ENCODE data around the gene PPP4C. TPM values are rescaled to one million over a fixed set of nuclear protein-coding genes. Genes with fewer than 3 reads are reported as not detected.
"Not testable (repeated sequence)": the region's sequence is repeated elsewhere in the genome, so short reads cannot be mapped to it uniquely, and the experiment has no call there.

The PPP4C gene
- total RNA-seq, 1 donor from 2014 or later: 133 TPM

DNA sequence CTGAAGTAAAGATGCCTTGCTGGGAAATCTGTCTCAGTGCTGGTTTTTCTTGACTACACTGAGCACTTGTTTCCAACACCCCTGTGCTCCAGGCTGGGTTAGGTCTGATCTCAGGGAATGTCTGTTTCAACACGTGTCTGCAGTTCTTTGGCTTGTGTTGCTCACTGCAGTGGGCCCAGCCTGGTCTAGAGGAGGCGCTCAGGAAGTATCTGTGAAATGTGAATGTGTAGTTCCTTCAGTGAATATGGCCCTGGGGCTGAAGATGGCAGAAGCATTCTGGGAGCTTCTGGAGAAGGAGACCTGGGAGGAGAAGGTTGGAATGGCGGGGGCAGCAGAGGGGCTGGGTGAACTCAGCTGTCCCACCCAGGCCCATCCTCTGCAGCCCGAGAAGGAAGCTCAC, 28.3 kb downstream of the PPP4C start:
- H3K36me3 Mint-ChIP-seq (ENCODE audit: low read depth): peaks cover 16% of the 10 kb centered on the region
- H3K27ac Mint-ChIP-seq: no peak overlapping the region
- H3K27me3 Mint-ChIP-seq (ENCODE audit: insufficient read depth): no peaks in the 10 kb centered on the region
- H3K4me3 Mint-ChIP-seq: no peak overlapping the region
- no peaks in the 10 kb centered on the region for H3K4me1 Mint-ChIP-seq (ENCODE audit: low read depth)
- no peaks in the 10 kb centered on the region for H3K9me3 Mint-ChIP-seq
- no peak for DNase-seq (ENCODE audit: low spot score)
- intact Hi-C loops (cut with micrococcal nuclease): no loop called here

DNA sequence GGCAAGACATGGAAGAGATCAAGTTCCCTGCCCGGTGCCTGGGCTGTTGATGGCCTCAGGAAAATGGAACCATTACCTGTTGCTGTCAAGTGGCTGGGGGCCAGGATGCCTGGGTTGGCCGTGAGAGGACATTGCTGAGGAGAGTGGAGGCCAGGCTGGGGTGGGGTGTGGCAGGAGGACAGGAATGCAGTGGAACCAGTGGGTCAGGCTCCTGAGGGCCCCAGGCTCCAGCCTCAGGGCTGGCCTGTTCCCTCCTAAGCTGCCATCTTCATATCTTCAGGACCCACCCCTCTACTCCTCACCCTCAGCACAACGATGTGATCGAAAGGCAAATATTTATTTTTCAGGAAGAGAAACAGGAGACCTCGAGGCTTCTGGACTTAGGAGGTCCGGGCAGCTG, 28.7 kb downstream of the PPP4C start:
- Mint-ChIP-seq H3K36me3 (ENCODE audit: low read depth) (peaks cover 16% of the 10 kb centered on the region), H3K9me3 (no peaks in the 10 kb centered on the region), H3K27me3 (ENCODE audit: insufficient read depth) (no peaks in the 10 kb centered on the region), H3K4me1 (ENCODE audit: low read depth) (no peaks in the 10 kb centered on the region), H3K4me3 (no peak overlapping the region), H3K27ac (no peak overlapping the region)
- intact Hi-C loops (cut with micrococcal nuclease): no loop called here
- DNase-seq (ENCODE audit: low spot score): no peak

DNA sequence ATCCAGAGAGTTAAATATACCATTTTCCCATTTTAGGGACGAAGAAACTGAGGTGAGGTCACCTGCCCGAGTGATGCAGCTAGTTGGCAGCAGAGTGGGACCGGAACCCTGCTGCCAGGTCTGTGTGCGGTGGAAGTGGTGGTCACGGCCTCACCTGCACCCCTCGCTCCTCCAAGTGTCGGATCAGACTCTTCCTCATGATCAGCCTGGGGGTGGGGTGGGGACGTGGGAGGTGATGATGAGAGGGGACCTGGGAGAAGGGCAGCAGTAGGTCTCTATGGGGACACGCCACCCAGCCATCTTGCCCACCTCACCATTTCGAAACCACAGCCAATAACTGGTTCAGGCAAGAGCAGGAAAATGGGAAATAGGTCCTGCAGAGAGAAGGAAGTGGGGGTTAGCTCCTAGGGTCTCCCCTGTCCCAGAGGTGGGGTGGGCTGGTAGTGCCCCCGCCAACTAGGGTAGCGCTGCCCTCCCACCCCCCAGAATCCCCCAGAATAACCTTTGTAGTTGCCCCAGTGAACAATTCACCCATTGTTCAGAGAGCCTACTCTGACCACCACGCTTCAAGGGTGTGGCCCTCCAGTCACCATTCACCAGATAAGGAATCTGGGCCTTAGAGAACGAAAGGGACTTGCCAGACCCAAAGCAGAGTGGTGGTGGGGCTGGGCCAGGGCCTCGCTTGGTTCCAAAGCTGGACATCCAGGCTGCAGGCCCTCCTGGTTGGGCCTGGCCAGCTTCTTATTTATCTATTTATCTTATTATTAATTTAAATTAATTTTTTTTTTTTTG, 32.5 kb downstream of the PPP4C start:
- Mint-ChIP-seq H3K4me1 (ENCODE audit: low read depth) (no peaks in the 10 kb centered on the region), H3K4me3 (no peak overlapping the region), H3K9me3 (no peaks in the 10 kb centered on the region), H3K27me3 (ENCODE audit: insufficient read depth) (no peaks in the 10 kb centered on the region), H3K27ac (no peak overlapping the region), H3K36me3 (ENCODE audit: low read depth) (peaks cover 23% of the 10 kb centered on the region)
- DNase-seq (ENCODE audit: low spot score): no peak
- intact Hi-C loops (cut with micrococcal nuclease): no loop called here

DNA sequence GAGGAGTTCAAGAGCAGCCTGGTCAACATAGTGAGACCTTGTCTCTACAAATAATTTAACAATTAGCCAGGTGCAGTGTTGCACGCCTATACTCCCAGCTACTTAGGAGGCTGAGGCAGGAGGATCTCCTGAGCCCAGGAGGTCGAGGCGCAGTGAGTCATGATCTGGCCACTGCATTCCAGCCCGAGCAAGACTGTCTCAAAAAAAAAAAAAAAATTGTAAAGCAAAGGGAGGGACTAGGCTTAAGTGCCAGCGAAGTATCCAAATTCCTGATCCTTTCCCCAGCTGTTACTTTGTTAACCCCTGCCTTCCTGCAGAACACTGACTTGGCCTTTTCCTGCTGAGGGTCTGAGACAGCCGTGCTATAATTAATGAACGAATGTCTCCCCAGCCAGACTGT, 34.9 kb downstream of the PPP4C start:
- H3K9me3 Mint-ChIP-seq: no peaks in the 10 kb centered on the region
- H3K27me3 Mint-ChIP-seq (ENCODE audit: insufficient read depth): no peaks in the 10 kb centered on the region
- peaks cover 14% of the 10 kb centered on the region for H3K36me3 Mint-ChIP-seq (ENCODE audit: low read depth)
- intact Hi-C loops (cut with micrococcal nuclease): no loop called here
- no peaks in the 10 kb centered on the region for H3K4me1 Mint-ChIP-seq (ENCODE audit: low read depth)
- H3K4me3 Mint-ChIP-seq: no peak overlapping the region
- no peak for DNase-seq (ENCODE audit: low spot score)
- H3K27ac Mint-ChIP-seq: peak overlapping the region; percentile 27

DNA sequence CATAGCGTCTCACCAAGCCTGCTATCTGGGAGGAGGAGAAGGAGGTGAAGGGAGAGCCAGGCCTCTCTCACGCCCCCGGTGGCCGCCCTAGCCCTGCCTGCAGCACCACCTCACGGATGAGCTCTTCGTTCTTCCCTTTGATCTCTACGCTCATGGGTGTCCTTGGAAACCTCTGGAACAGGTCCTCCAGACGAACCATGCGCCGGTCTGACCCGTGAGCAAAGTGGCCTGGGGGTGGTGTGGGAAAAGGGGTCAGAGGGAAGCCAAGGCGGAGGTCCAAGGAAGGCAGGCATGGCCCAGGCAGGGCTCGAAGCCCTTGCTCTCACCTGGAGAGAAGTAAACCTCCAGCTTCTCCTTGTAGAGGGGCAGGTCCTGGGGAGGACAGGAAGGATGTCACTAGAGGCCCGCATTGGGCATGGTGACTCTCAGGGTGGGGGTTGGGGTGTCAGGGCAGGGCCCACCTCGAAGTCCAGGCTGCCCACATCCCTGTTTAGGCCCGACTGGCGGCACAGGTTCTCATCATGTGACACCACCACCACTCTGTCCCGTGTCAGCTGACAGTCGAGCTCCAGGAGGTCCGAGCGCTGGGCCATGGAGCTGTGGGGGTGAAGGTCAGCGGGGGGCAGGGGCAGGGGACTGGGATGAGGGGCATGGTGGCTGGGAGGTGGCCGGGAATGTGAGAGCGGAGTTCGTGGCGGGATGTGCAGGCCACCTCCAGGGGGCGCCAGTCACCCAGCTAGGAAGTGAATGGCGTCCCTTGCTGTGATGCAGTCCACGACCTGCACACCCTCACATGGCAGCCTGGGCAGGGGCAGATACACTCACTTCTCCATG, 36.6 kb downstream of the PPP4C start:
- Mint-ChIP-seq H3K27ac (no peak overlapping the region), H3K27me3 (ENCODE audit: insufficient read depth) (no peaks in the 10 kb centered on the region), H3K36me3 (ENCODE audit: low read depth) (peaks cover 9% of the 10 kb centered on the region), H3K4me3 (no peak overlapping the region), H3K9me3 (no peaks in the 10 kb centered on the region), H3K4me1 (ENCODE audit: low read depth) (no peaks in the 10 kb centered on the region)
- peak; percentile 45 for DNase-seq (ENCODE audit: low spot score)
- intact Hi-C loops (cut with micrococcal nuclease): loop anchor here (1.0 kb wide), 1 partner anchor 20 kb away; no protein-coding TSS in a partner anchor

DNA sequence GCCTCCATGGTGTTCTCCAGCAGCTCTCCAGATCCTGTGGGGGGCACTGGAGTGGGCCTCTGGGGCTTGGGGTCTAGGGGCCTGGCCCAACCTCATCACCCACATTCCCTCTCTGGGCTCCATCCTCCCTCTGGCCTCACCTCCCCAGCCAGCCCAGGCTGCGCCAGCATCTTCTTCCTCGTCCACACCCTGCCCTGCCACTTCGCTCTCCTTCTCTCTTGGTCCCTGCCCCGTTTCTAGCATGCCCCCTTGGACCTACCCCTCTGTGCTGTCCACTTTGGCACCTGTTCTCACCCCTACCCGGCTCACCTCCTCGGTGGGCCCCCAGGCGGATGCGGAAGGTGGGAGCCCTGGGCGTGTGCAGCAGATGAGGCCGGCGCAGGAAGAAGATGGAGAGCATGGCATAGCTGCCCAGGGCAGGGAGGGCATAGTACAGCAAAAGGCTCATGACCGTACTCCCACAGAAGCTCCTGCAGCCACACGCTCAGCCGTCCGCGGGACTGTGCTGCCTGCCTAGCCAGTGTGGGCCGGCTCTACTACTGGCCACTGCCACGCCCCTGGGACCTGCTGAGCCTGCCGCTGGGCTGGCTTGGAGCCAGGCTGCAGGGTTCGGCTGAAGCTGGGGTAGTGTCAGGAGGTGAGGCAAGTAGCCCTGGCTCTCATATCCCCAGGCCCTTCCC, 37.4 kb downstream of the PPP4C start, which contains the start of gene GDPD3:
TSS of gene GDPD3 (minus strand) at position 507 of the 680 bp plus-strand sequence. CDS start at position 448, 59 bp downstream.
- Mint-ChIP-seq H3K4me1 (ENCODE audit: low read depth) (no peaks in the 10 kb centered on the region), H3K27me3 (ENCODE audit: insufficient read depth) (no peaks in the 10 kb centered on the region), H3K9me3 (no peaks in the 10 kb centered on the region), H3K36me3 (ENCODE audit: low read depth) (peaks cover 9% of the 10 kb centered on the region), H3K4me3 (no peak within 1 kb of the TSS), H3K27ac (peak within 1 kb of the TSS; percentile 40)
- no peak for DNase-seq (ENCODE audit: low spot score)
- intact Hi-C loops (cut with micrococcal nuclease): no loop called here

DNA sequence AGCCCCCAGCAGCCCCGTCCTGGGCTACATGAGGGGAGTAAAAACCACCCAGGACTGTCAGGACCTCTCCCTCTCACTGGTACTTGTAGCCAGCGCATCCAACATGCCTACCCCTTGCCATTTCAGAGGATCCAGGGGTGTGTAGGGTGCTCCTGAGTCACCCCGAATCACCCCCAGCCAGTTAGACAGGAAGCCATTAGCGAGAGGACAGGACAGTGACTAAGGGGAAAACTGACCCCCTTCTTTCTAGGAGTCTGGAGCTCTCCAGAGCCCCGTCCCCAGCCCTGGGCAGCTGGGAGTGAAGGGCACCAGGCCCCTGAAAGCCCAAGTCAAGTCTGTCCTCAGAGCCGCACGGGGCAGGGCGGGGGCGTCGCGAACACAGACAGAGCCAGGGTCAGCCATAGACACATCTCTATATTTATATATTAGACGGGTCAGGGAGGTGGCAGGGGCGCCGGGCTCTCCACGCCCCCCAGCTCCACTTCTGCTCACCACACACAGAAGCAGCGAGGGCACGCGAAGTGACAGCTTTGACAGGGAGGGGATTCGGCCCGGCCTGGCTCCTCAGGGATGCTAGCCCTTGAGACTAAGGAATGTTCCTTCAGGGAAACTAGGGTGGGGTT, 38.0 kb downstream of the PPP4C start:
- no peak for DNase-seq (ENCODE audit: low spot score)
- Mint-ChIP-seq H3K27me3 (ENCODE audit: insufficient read depth) (no peaks in the 10 kb centered on the region), H3K4me3 (no peak overlapping the region), H3K27ac (peak overlapping the region; percentile 40), H3K4me1 (ENCODE audit: low read depth) (no peaks in the 10 kb centered on the region), H3K36me3 (ENCODE audit: low read depth) (peaks cover 9% of the 10 kb centered on the region), H3K9me3 (no peaks in the 10 kb centered on the region)
- intact Hi-C loops (cut with micrococcal nuclease): no loop called here

DNA sequence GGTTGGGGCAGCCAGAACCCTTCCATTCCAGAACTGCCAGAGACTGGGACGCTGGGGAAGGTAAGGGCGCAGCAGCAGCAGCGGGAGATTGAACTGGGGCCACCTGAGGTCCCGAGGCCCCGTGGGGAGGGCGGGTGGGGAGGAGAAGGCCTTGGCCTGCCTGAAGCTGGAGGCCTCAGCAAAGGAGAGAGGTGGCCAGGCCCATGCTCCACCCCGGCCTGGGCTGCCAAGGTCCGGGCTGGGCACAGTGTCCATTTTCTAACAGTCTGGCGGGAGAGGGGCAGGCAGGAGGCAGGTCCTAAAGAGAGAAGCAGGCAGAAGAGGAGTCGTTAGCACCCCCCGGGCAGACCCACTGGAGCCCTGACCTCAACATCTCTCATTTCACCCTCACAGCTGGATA, 38.6 kb downstream of the PPP4C start:
- Mint-ChIP-seq H3K4me3 (no peak overlapping the region), H3K27me3 (ENCODE audit: insufficient read depth) (no peaks in the 10 kb centered on the region), H3K9me3 (no peaks in the 10 kb centered on the region), H3K4me1 (ENCODE audit: low read depth) (no peaks in the 10 kb centered on the region), H3K36me3 (ENCODE audit: low read depth) (peaks cover 13% of the 10 kb centered on the region), H3K27ac (peak overlapping the region; percentile 40)
- intact Hi-C loops (cut with micrococcal nuclease): no loop called here
- DNase-seq (ENCODE audit: low spot score): no peak

DNA sequence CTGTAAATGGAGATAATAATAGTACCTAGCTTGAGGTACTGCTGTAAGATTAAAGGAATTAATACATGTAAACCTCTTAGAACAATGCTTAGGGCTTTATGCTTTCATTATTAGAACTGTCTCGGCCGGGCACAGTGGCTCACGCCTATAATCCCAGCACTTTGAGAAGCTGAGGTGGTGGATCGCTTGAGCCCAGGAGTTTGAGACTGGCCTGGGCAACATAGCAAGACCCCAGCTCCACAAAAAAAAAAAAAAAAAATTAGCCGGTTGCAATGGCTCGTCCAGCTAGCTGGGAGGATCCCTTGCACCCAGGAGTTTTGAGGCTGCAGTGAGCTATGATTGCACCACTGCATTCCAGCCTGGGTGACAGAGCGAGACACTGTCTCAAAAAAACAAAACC, 39.0 kb downstream of the PPP4C start:
- H3K27me3 Mint-ChIP-seq (ENCODE audit: insufficient read depth); DNase-seq (ENCODE audit: low spot score); intact Hi-C loops (cut with micrococcal nuclease); H3K4me3 Mint-ChIP-seq; H3K4me1 Mint-ChIP-seq (ENCODE audit: low read depth); H3K9me3 Mint-ChIP-seq; H3K27ac Mint-ChIP-seq: not testable (repeated sequence)
- peaks cover 14% of the 10 kb centered on the region for H3K36me3 Mint-ChIP-seq (ENCODE audit: low read depth)

DNA sequence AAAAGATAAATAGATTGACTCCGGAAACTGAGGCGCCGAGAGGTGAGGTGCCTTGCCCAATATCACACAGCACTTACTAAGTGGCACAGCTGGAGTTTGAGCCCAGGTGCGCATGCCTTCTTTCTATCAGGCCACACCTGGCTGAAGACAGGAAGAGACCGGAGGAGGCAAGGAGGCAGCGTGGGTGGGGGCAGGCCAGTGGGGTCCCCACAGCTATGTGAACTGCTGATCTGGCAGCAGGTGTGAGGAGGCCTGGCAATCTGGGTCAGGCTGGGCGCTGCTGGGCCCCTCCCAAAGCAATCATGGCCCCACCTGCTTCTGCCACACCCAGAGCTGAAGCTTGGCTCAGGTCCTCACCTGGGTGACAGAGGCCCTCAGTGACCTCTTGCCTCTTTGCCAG, 39.4 kb downstream of the PPP4C start:
- H3K4me3 Mint-ChIP-seq: no peak overlapping the region
- H3K27me3 Mint-ChIP-seq (ENCODE audit: insufficient read depth): no peaks in the 10 kb centered on the region
- H3K27ac Mint-ChIP-seq: no peak overlapping the region
- no peak for DNase-seq (ENCODE audit: low spot score)
- H3K36me3 Mint-ChIP-seq (ENCODE audit: low read depth): peaks cover 14% of the 10 kb centered on the region
- peaks cover 3% of the 10 kb centered on the region for H3K4me1 Mint-ChIP-seq (ENCODE audit: low read depth)
- intact Hi-C loops (cut with micrococcal nuclease): no loop called here
- no peaks in the 10 kb centered on the region for H3K9me3 Mint-ChIP-seq

DNA sequence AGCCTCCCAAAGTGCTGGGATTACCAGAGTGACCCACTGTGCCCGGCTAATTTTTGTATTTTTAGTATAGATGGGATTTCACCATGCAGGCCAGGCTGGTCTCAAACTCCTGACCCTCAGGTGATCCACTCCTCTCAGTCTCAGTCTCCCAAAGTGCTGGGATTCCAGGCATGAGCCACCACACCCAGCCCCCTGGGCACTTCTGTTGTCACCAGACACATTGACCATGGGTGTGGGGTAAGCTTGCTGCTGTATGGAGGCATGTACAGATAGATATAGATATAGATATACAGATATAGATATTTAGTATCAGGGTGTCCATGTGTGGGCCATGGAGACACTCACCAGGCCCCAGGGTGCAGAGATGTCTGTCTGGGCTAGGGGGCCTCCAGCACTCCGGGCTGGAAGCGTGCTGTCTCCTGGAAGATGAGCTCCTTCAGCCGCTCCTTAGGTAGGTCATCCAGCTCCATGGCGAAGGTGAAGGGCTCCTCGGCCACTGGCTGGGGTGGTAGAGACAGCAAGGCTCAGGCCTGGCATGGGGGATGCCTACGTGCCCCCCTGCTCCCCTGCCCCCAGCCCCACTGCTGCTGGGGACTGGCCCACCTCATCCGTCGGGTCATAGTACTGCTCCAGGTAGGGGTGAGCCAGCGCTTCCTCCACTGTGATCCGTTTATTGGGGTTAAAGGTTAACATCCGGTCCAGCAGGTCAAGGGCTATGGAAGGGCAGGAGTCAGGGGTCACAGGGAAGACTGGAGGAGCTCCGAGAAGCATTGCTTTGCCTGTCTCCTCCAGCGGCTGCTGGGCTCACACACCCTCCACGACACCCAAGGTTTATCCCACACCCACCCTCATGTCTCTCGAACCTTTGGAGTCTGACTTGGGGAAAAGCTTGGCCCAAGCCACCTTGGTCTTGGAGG, 40.8 kb downstream of the PPP4C start:
- Mint-ChIP-seq H3K27ac (no peak overlapping the region), H3K4me3 (no peak overlapping the region), H3K9me3 (no peaks in the 10 kb centered on the region), H3K4me1 (ENCODE audit: low read depth) (peaks cover 16% of the 10 kb centered on the region), H3K27me3 (ENCODE audit: insufficient read depth) (no peaks in the 10 kb centered on the region), H3K36me3 (ENCODE audit: low read depth) (peaks cover 9% of the 10 kb centered on the region)
- DNase-seq (ENCODE audit: low spot score): no peak
- intact Hi-C loops (cut with micrococcal nuclease): no loop called here

DNA sequence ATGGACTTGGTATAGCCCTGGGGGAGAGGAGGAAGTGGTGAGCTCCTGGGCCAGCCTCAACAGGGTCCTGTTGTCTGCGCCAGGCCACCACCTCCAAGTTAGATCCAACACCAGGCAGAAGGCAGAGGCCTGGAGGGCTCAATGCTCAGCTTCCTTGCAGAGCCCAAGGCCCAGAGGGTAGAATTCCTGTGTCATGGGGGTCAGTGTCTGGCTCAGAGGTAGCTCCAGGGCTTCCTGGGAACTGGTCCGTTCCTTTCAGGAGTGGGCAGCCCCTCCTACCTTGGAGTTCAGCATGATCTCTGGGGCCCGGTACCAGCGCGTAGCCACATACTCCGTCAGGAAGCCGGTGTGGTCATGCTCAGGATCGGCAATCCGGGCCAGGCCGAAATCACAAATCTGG, 42.0 kb downstream of the PPP4C start:
- Mint-ChIP-seq H3K27ac (no peak overlapping the region), H3K27me3 (ENCODE audit: insufficient read depth) (no peaks in the 10 kb centered on the region), H3K4me1 (ENCODE audit: low read depth) (peaks cover 22% of the 10 kb centered on the region), H3K36me3 (ENCODE audit: low read depth) (peaks cover 6% of the 10 kb centered on the region), H3K9me3 (no peaks in the 10 kb centered on the region), H3K4me3 (no peak overlapping the region)
- intact Hi-C loops (cut with micrococcal nuclease): no loop called here
- no peak for DNase-seq (ENCODE audit: low spot score)
